Mesenchymal stem cell (in vitro differentiated cells and primary cell): ENCODE data around the gene SKP2.

Experiments used
- DNase-seq: peaks from one replicate; pipeline ENCODE4 v3.0.0-alpha.2; 2013
- H2AFZ ChIP-seq: one replicate; pipeline ENCODE4 v1.6.1; 2013; ENCODE audit warnings: low read depth, mild to moderate bottlenecking, control low read depth, inconsistent platforms, low read length, moderate library complexity
- H2AK5ac ChIP-seq: 2 replicates; pipeline ENCODE4 v1.6.1; 2013; ENCODE audit warnings: low read length, moderate library complexity, mild to moderate bottlenecking, inconsistent platforms; ENCODE audit not compliant: severe bottlenecking
- H2BK120ac ChIP-seq: one replicate; pipeline ENCODE4 v1.6.1; 2013; ENCODE audit warnings: low read depth, mild to moderate bottlenecking, inconsistent platforms, low read length, moderate library complexity
- H2BK12ac ChIP-seq, 2 experiments: one replicate each; pipeline ENCODE4 v1.6.1; 2013; ENCODE audit warnings: inconsistent platforms in 2 of 2, low read length in 2 of 2, mild to moderate bottlenecking in 2 of 2, moderate library complexity in 2 of 2, control low read depth in 1 of 2
- H2BK15ac ChIP-seq: one replicate; pipeline ENCODE4 v1.6.1; 2013; ENCODE audit warnings: mild to moderate bottlenecking, low read depth, inconsistent platforms; ENCODE audit not compliant: poor library complexity, severe bottlenecking
- H2BK5ac ChIP-seq: 2 replicates; pipeline ENCODE4 v1.6.1; 2013; ENCODE audit warnings: low read depth, mild to moderate bottlenecking, low read length, control low read depth, inconsistent platforms; ENCODE audit not compliant: poor library complexity, severe bottlenecking
- H3K14ac ChIP-seq, 2 experiments: one replicate each; pipeline ENCODE4 v1.6.1; 2013; ENCODE audit warnings: inconsistent platforms in 2 of 2, low read length in 2 of 2, control low read depth in 1 of 2, mild to moderate bottlenecking in 1 of 2, moderate library complexity in 1 of 2
- H3K18ac ChIP-seq, 2 experiments: one replicate each; pipeline ENCODE4 v1.6.1; 2013; ENCODE audit warnings: inconsistent platforms in 2 of 2, low read length in 2 of 2, control low read depth in 1 of 2, low read depth in 1 of 2, mild to moderate bottlenecking in 1 of 2
- H3K23ac ChIP-seq, 2 experiments: one replicate each; pipeline ENCODE4 v1.6.1; 2013; ENCODE audit warnings: inconsistent platforms in 2 of 2, low read length in 2 of 2, mild to moderate bottlenecking in 2 of 2, moderate library complexity in 2 of 2, control low read depth in 1 of 2
- H3K27ac ChIP-seq: 2 replicates; pipeline ENCODE4 v1.5.1; 2013; ENCODE audit warnings: mild to moderate bottlenecking, moderate library complexity, low read length, control low read depth, inconsistent platforms; ENCODE audit not compliant: poor library complexity, severe bottlenecking
- H3K27me3 ChIP-seq, 2 experiments: 2 replicates each; pipeline versions ENCODE4 v1.6.1 to v1.7.0; 2013; ENCODE audit warnings: low read length in 2 of 2, mild to moderate bottlenecking in 2 of 2, moderate library complexity in 2 of 2, control low read depth in 1 of 2, inconsistent platforms in 1 of 2; ENCODE audit not compliant: control insufficient read depth in 1 of 2, insufficient read depth in 1 of 2
- H3K36me3 ChIP-seq, 2 experiments: 2 replicates each; pipeline versions ENCODE4 v1.6.1 to v1.7.0; 2013; ENCODE audit warnings: low read length in 2 of 2, control low read depth in 1 of 2, inconsistent platforms in 1 of 2, low read depth in 1 of 2, mild to moderate bottlenecking in 1 of 2; ENCODE audit not compliant: insufficient read depth in 2 of 2, control insufficient read depth in 1 of 2
- H3K4ac ChIP-seq, 2 experiments: one replicate each; pipeline ENCODE4 v1.6.1; 2013; ENCODE audit warnings: inconsistent platforms in 2 of 2, low read length in 2 of 2, mild to moderate bottlenecking in 2 of 2, moderate library complexity in 2 of 2, control low read depth in 1 of 2, low read depth in 1 of 2
- H3K4me1 ChIP-seq: 2 replicates; pipeline ENCODE4 v1.6.1; 2013; ENCODE audit warnings: low read depth, low read length, control low read depth; ENCODE audit not compliant: control insufficient read depth, insufficient read depth
- H3K4me2 ChIP-seq: 2 replicates; pipeline ENCODE4 v1.6.1; 2013; ENCODE audit warnings: low read length, mild to moderate bottlenecking, inconsistent platforms; ENCODE audit not compliant: poor library complexity, severe bottlenecking
- H3K4me3 ChIP-seq, 2 experiments: 2 replicates each; pipeline versions ENCODE4 v1.5.1 to v1.7.0; 2013; ENCODE audit warnings: low read length in 2 of 2, mild to moderate bottlenecking in 2 of 2, control low read depth in 1 of 2, low read depth in 1 of 2; ENCODE audit not compliant: insufficient read depth in 1 of 2
- H3K79me1 ChIP-seq: replicated peaks from 2 replicates; pipeline ENCODE4 v1.6.1; 2013; ENCODE audit warnings: mild to moderate bottlenecking, control low read depth, low read length, inconsistent platforms; ENCODE audit not compliant: poor library complexity, severe bottlenecking
- H3K9ac ChIP-seq: 2 replicates; pipeline ENCODE4 v1.7.0; 2013; ENCODE audit warnings: mild to moderate bottlenecking, low read length, moderate library complexity
- H3K9me3 ChIP-seq: 2 replicates; pipeline ENCODE4 v1.7.0; 2013; ENCODE audit warnings: mild to moderate bottlenecking, low read length; ENCODE audit not compliant: control insufficient read depth
- H4K8ac ChIP-seq: one replicate; pipeline ENCODE4 v1.6.1; 2013; ENCODE audit warnings: inconsistent platforms, mild to moderate bottlenecking, low read length, moderate library complexity
- H4K91ac ChIP-seq: one replicate; pipeline ENCODE4 v1.6.1; 2013; ENCODE audit warnings: mild to moderate bottlenecking, low read length, inconsistent platforms
- WGBS: methylation state at CpG from one replicate; pipeline ENCODE4 v1.1.7; 2013; ENCODE audit warnings: mixed read lengths; 5-methylcytosine and 5-hydroxymethylcytosine counted together

The SKP2 gene

DNA sequence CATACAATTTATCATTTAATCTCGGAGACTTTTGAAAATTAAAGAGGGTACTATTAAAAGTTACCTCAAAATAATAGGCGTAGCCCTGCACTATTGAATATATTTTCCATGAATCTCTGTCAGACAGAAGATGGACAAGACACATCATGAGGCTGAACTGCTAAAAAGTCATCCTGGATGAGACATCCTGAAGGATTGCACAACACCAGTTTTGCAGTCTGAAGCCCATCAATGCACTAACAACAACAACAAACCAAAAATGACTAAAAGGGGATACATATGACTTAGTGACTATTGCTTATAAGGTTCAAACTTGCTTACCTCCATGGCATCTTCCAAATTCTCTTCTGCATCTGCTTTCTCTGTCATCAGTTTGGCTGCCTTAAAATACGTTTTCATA is 15.9 kb upstream of the SKP2 start:
- Histone ChIP-seq H3K14ac (no peak overlapping the region), H3K4me3 (no peak overlapping the region), H3K4ac (no peak overlapping the region), H3K23ac (no peak overlapping the region), H3K9me3 (peaks cover 6% of the 10 kb centered on the region), H4K8ac (no peak overlapping the region), H3K36me3 (peaks cover 7 to 31% of the 10 kb centered on the region in 2 experiments), H2BK120ac (no peak overlapping the region), H2BK15ac (no peak overlapping the region), H3K79me1 (no peaks in the 10 kb centered on the region), H3K18ac (no peak overlapping the region), H2AK5ac (no peak overlapping the region), H3K4me1 (no peaks in the 10 kb centered on the region), H4K91ac (no peak overlapping the region), H3K9ac (no peak overlapping the region), H3K27ac (no peak overlapping the region), H3K4me2 (no peak overlapping the region), H3K27me3 (no peaks in the 10 kb centered on the region), H2AFZ (no peak overlapping the region), H2BK5ac (no peak overlapping the region), H2BK12ac (no peak overlapping the region)
- 99% methylated on average over 3 of the region's 3 CpGs for WGBS
- no peak for DNase-seq

- Histone ChIP-seq H3K14ac (no peak overlapping the region), H3K9ac (no peak overlapping the region), H3K23ac (no peak overlapping the region), H2AK5ac (no peak overlapping the region), H3K36me3 (peaks cover 7 to 33% of the 10 kb centered on the region in 2 experiments), H4K8ac (no peak overlapping the region), H3K4me3 (no peak overlapping the region), H2BK15ac (no peak overlapping the region), H3K79me1 (no peaks in the 10 kb centered on the region), H3K4ac (no peak overlapping the region), H3K27me3 (no peaks in the 10 kb centered on the region), H3K27ac (no peak overlapping the region), H3K9me3 (peaks cover 6% of the 10 kb centered on the region), H2BK120ac (no peak overlapping the region), H3K4me1 (no peaks in the 10 kb centered on the region), H3K18ac (no peak overlapping the region), H3K4me2 (no peak overlapping the region), H2BK12ac (no peak overlapping the region), H4K91ac (no peak overlapping the region), H2AFZ (no peak overlapping the region), H2BK5ac (no peak overlapping the region)
- no peak for DNase-seq
Measured at GRCh38 chr5:36136581-36136980, 15.3 kb upstream of the SKP2 start.

GRCh38 chr5:36138900-36139683 is 12.8 kb upstream of the SKP2 start:
- Histone ChIP-seq H3K4me1 (no peaks in the 10 kb centered on the region), H3K4me3 (no peak overlapping the region), H3K23ac (no peak overlapping the region), H3K14ac (peak overlapping the region in 1 of 2 experiments; percentile 48), H3K18ac (no peak overlapping the region), H4K8ac (no peak overlapping the region), H2AK5ac (no peak overlapping the region), H4K91ac (no peak overlapping the region), H3K4me2 (no peak overlapping the region), H2AFZ (no peak overlapping the region), H3K9ac (no peak overlapping the region), H2BK120ac (no peak overlapping the region), H3K4ac (no peak overlapping the region), H2BK5ac (no peak overlapping the region), H2BK15ac (no peak overlapping the region), H2BK12ac (no peak overlapping the region), H3K79me1 (no peaks in the 10 kb centered on the region), H3K27ac (no peak overlapping the region), H3K9me3 (peaks cover 6% of the 10 kb centered on the region), H3K27me3 (no peaks in the 10 kb centered on the region), H3K36me3 (peaks cover 7 to 41% of the 10 kb centered on the region in 2 experiments)
- DNase-seq = no peak
- whole genome bisulfite sequencing = 88% methylated on average over 7 of the region's 7 CpGs

GRCh38 chr5:36145311-36145710 is 6.6 kb upstream of the SKP2 start:
- no peak overlapping the region for H3K4ac ChIP-seq
- no peak overlapping the region for H2AFZ ChIP-seq
- no peaks in the 10 kb centered on the region for H3K27me3 ChIP-seq
- DNase-seq = no peak
- no peaks in the 10 kb centered on the region for H3K4me1 ChIP-seq
- no peak overlapping the region for H3K4me2 ChIP-seq
- H2BK15ac ChIP-seq = no peak overlapping the region
- no peak overlapping the region for H2BK12ac ChIP-seq
- no peak overlapping the region for H3K23ac ChIP-seq
- H3K4me3 ChIP-seq = no peak overlapping the region
- no peak overlapping the region for H3K9ac ChIP-seq
- no peak overlapping the region for H2BK120ac ChIP-seq
- H2BK5ac ChIP-seq = no peak overlapping the region
- peaks cover 0 to 18% of the 10 kb centered on the region in 2 experiments for H3K36me3 ChIP-seq
- H3K9me3 ChIP-seq = no peaks in the 10 kb centered on the region
- H3K18ac ChIP-seq = no peak overlapping the region
- H4K91ac ChIP-seq = no peak overlapping the region
- WGBS = 98% methylated on average over 3 of the region's 4 CpGs
- no peak overlapping the region for H4K8ac ChIP-seq
- peaks cover 11% of the 10 kb centered on the region for H3K79me1 ChIP-seq
- no peak overlapping the region for H3K14ac ChIP-seq
- no peak overlapping the region for H3K27ac ChIP-seq
- H2AK5ac ChIP-seq = no peak overlapping the region
